Psoas muscle (tissue), 8 donors: ENCODE results near the gene KCTD7. TPM values are rescaled to one million over a fixed set of nuclear protein-coding genes. Genes with fewer than 3 reads are reported as not detected.
"Not testable (repeated sequence)": the region's sequence is repeated elsewhere in the genome, so short reads cannot be mapped to it uniquely, and the experiment has no call there.

Experiments
- ATAC-seq, 4 donors: fragments of 200-7000 bp; cut with Tn5 transposase; one replicate each; pipeline ENCODE4 v1.9.1; 2020; ENCODE audit warnings: moderate library complexity in 3 of 4, mild to moderate bottlenecking in 2 of 4
- DNase-seq, 2 donors: peaks; one replicate each; pipeline ENCODE4 v3.0.0-alpha.2; 2020
- H3K27ac ChIP-seq: fragments of 200-600 bp; one replicate; pipeline ENCODE4 v1.8.0; 2022
- H3K27me3 ChIP-seq, 3 donors: fragments of 200-600 bp in 1 of 3; one replicate each; pipeline versions ENCODE4 v1.6.1 to v1.8.0; 2013 to 2022; ENCODE audit warnings: low read length in 2 of 3, mild to moderate bottlenecking in 2 of 3, moderate library complexity in 1 of 3; ENCODE audit not compliant: insufficient read depth in 3 of 3
- H3K36me3 ChIP-seq, 2 donors: fragments of 200-600 bp in 1 of 2; one replicate each; pipeline versions ENCODE4 v1.6.1 to v1.8.0; 2013 to 2022; ENCODE audit warnings: low read depth in 1 of 2, mild to moderate bottlenecking in 1 of 2, moderate library complexity in 1 of 2; ENCODE audit not compliant: insufficient read depth in 1 of 2
- H3K4me1 ChIP-seq: fragments of 200-600 bp; one replicate; pipeline ENCODE4 v1.8.0; 2022
- H3K4me3 ChIP-seq: fragments of 200-600 bp; one replicate; pipeline ENCODE4 v1.8.0; 2022; ENCODE audit warnings: mild to moderate bottlenecking
- H3K9me3 ChIP-seq: fragments of 200-600 bp; one replicate; pipeline ENCODE4 v1.8.0; 2022
- CTCF ChIP-seq: fragments of 200-600 bp; IDR thresholded peaks from one replicate; pipeline ENCODE4 v1.8.0; 2022; ENCODE audit warnings: antibody characterized with exemption
- WGBS, 3 donors: extraction: QIAGEN DNeasy Blood & Tissue Kit; methylation state at CpG; one replicate each; pipeline versions ENCODE4 v1.1.6 to v1.1.7; 2013; 5-methylcytosine and 5-hydroxymethylcytosine counted together
- intact Hi-C, 2 donors: fragments of 100-400 bp; cut with DNase I; formaldehyde crosslinking; loops; one replicate each; pipeline versions ENCODE4 v1.11.0 to v1.14.2; 2022
- polyA plus RNA-seq, 3 donors: library from polyadenylated mRNA; stranded (reverse); fragments of 200-250 nt; gene quantifications; one replicate each; pipeline ENCODE4 v1.2.3, GENCODE V29; 2013
- total RNA-seq, 4 donors: library from RNA; stranded (reverse); fragmentation: NEBNext Ultra II Directional in 2 of 4; extraction: Animal tissue kit (Norgen Biotek cat#: 25700) in 2 of 4; gene quantifications; one replicate each; pipeline versions ENCODE4 v1.2.1 to v1.2.4, GENCODE V29; 2021 to 2023
- donor health status: healthy with polysubstance abuse.
- donor health status: DM: no; HTN: no; CAD: no; lungs with moderate emphysema.
- donor health status: Bipolar disorder and iron deficiency.
- donor health status: healthy.
- donor health status: DM: yes; HTN: yes; CAD: no.
- donor health status: DM: no; HTN: no; CAD: no.
- donor health status: DM: no; HTN: no; CAD: no.
- donor health status: DM: yes; HTN: yes; CAD: no.

KCTD7 gene
- total and polyA plus RNA-seq, 7 donors, result 2.2 to 9.8 (median 4.0) TPM

GRCh38 chr7:66673124-66673640 lies 44.5 kb downstream of the KCTD7 start:
- intact Hi-C loops, H3K9me3 ChIP-seq, H3K27ac ChIP-seq: not testable (repeated sequence)

GRCh38 chr7:66679633-66680244 lies 51.1 kb downstream of the KCTD7 start:
- peaks cover 0 to 5% of the 10 kb centered on the region in 2 donors for H3K36me3 ChIP-seq
- TF ChIP-seq CTCF, result no peak
- H3K4me1 ChIP-seq, result peaks cover 15% of the 10 kb centered on the region
- ATAC-seq (no peak), DNase-seq (no peak)
- no peak overlapping the region for H3K27ac ChIP-seq
- intact Hi-C loops, result no loop called here
- 81 to 95% (median 89%) methylated on average over 3 of the region's 3 CpGs for WGBS, 3 donors
- no peak overlapping the region for H3K4me3 ChIP-seq
- no peaks in the 10 kb centered on the region for H3K9me3 ChIP-seq
- no peaks in the 10 kb centered on the region for H3K27me3 ChIP-seq

More at GRCh38 chr7:66673124-66673640, 44.5 kb downstream of the KCTD7 start:
- 75 to 84% (median 80%) methylated on average over 5 of the region's 7 CpGs for WGBS, 3 donors
- not testable (repeated sequence) for H3K4me1 ChIP-seq, H3K4me3 ChIP-seq, DNase-seq, H3K36me3 ChIP-seq, H3K27me3 ChIP-seq
- ATAC-seq, result peak; percentile 58 to 77 (median 75)

GRCh38 chr7:66681491-66682349 lies 53.0 kb downstream of the KCTD7 start:
- intact Hi-C loops, result loop anchor here in 1 of 2 donors (2.0 kb wide), 2 partner anchors 53 to 59 kb away; partner anchors contain the start of genes KCTD7 and RABGEF1
- ATAC-seq (peak; percentile 99), DNase-seq (peak; percentile 97 to 98)
- Histone ChIP-seq H3K4me3 (peak overlapping the region; percentile 99), H3K9me3 (no peaks in the 10 kb centered on the region), H3K4me1 (peaks cover 15% of the 10 kb centered on the region), H3K27me3 (no peaks in the 10 kb centered on the region), H3K27ac (peak overlapping the region; percentile 99), H3K36me3 (peaks cover 0 to 10% of the 10 kb centered on the region in 2 donors)
- WGBS, 3 donors, result 3 to 4% (median 3%) methylated on average over 56 to 78 of the region's 78 CpGs
- no peak for TF ChIP-seq CTCF

GRCh38 chr7:66682350-66683093 lies 53.8 kb downstream of the KCTD7 start:
- Histone ChIP-seq H3K27ac (peak overlapping the region; percentile 99), H3K4me3 (peak overlapping the region; percentile 99), H3K36me3 (peaks cover 0 to 10% of the 10 kb centered on the region in 2 donors), H3K4me1 (peaks cover 15% of the 10 kb centered on the region), H3K27me3 (no peaks in the 10 kb centered on the region), H3K9me3 (no peaks in the 10 kb centered on the region)
- peak; percentile 51 to 63 for DNase-seq
- ATAC-seq, result peak; percentile 19 to 44 (median 32)
- WGBS, 3 donors, result 1 to 4% (median 1%) methylated on average over 52 to 66 of the region's 66 CpGs
- TF ChIP-seq CTCF, result no peak
- intact Hi-C loops, result loop anchor here in 1 of 2 donors (2.0 kb wide), 2 partner anchors 54 to 58 kb away; partner anchors contain the start of genes KCTD7 and RABGEF1

- intact Hi-C loops, result loop anchor here in 1 of 2 donors (2.0 kb wide), 2 partner anchors 54 to 58 kb away; partner anchors contain the start of genes KCTD7 and RABGEF1
- not testable (repeated sequence) for ATAC-seq
- 65 to 76% (median 73%) methylated on average over 10 of the region's 10 CpGs for WGBS, 3 donors
These were observed 54.6 kb downstream of the KCTD7 start for GRCh38 chr7:66683094-66683769.

More at GRCh38 chr7:66683094-66683769, 54.6 kb downstream of the KCTD7 start:
- not testable (repeated sequence) for H3K27me3 ChIP-seq, H3K36me3 ChIP-seq, DNase-seq, H3K9me3 ChIP-seq
- Histone ChIP-seq H3K4me3 (peak overlapping the region; percentile 99), H3K27ac (peak overlapping the region; percentile 99), H3K4me1 (peaks cover 15% of the 10 kb centered on the region)
